IPS DF 6.9 (cell line): ENCODE results near the gene DHX57.
A peak's percentile ranks its signal among the peaks of the same experiment; 100 is the strongest.

ENCODE experiments used
- DNase-seq: peaks from one replicate; pipeline ENCODE4 v3.0.0-alpha.2; 2013; ENCODE audit warnings: low read depth, low spot score
- H3K27ac ChIP-seq: one replicate; pipeline ENCODE4 v1.5.1; 2013; ENCODE audit warnings: low read length, control low read depth
- H3K27me3 ChIP-seq: 2 replicates; pipeline ENCODE4 v1.6.1; 2013; ENCODE audit warnings: mild to moderate bottlenecking, low read length; ENCODE audit not compliant: control insufficient read depth, insufficient read depth
- H3K36me3 ChIP-seq: 2 replicates; pipeline ENCODE4 v1.6.1; 2013; ENCODE audit warnings: low read length; ENCODE audit not compliant: control insufficient read depth, insufficient read depth
- H3K4me1 ChIP-seq: 2 replicates; pipeline ENCODE4 v1.6.1; 2013; ENCODE audit warnings: low read length; ENCODE audit not compliant: control insufficient read depth, insufficient read depth
- H3K4me3 ChIP-seq: 2 replicates; pipeline ENCODE4 v1.5.1; 2013; ENCODE audit warnings: mild to moderate bottlenecking, low read length
- H3K9me3 ChIP-seq: 2 replicates; pipeline ENCODE4 v1.6.1; 2013; ENCODE audit warnings: low read length, inconsistent platforms; ENCODE audit not compliant: control insufficient read depth, insufficient read depth
- WGBS: extraction: QIAGEN DNeasy Blood & Tissue Kit; methylation state at CpG from one replicate; pipeline ENCODE4 v1.1.7; 2013; ENCODE audit warnings: mixed read lengths, missing lambda C conversion rate; ENCODE audit not compliant: insufficient read length, insufficient coverage; 5-methylcytosine and 5-hydroxymethylcytosine counted together

DHX57 gene

GRCh38 chr2:38900726-38901125 lies 25.0 kb upstream of the DHX57 start:
- DNase-seq = no peak
- no CpG with 5 or more reads among the region's 1 CpG for WGBS
- H3K9me3 ChIP-seq = no peaks in the 10 kb centered on the region
- no peaks in the 10 kb centered on the region for H3K4me1 ChIP-seq
- no peak overlapping the region for H3K27ac ChIP-seq
- no peak overlapping the region for H3K4me3 ChIP-seq
- H3K27me3 ChIP-seq = no peaks in the 10 kb centered on the region
- H3K36me3 ChIP-seq = no peaks in the 10 kb centered on the region

DNA sequence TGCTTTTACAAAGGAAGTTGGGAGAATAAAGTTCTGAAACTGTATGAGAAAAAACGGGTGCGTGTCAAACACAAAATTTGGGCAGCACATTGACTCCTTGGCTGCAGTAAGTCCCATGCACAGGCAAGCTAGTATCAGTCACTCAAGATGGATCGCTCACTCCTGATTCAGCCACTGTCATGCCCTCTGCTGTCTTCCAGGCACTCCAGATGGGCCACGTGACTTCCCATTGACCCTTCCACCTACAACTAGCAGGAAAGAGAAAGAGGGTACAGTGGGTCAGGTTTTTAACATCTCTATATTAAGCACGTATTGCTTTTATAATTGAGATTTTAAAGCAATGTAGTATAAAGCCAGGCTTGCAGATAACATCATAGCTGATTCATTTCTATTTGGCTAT lies 22.5 kb upstream of the DHX57 start:
- Histone ChIP-seq H3K36me3 (no peaks in the 10 kb centered on the region), H3K9me3 (no peaks in the 10 kb centered on the region), H3K27ac (no peak overlapping the region), H3K4me1 (no peaks in the 10 kb centered on the region), H3K4me3 (no peak overlapping the region), H3K27me3 (no peaks in the 10 kb centered on the region)
- whole genome bisulfite sequencing = no CpG with 5 or more reads among the region's 5 CpGs
- no peak for DNase-seq

GRCh38 chr2:38892819-38893218 lies 17.1 kb upstream of the DHX57 start:
- Histone ChIP-seq H3K27ac (no peak overlapping the region), H3K4me1 (no peaks in the 10 kb centered on the region), H3K36me3 (no peaks in the 10 kb centered on the region), H3K4me3 (no peak overlapping the region), H3K9me3 (no peaks in the 10 kb centered on the region), H3K27me3 (no peaks in the 10 kb centered on the region)
- no peak for DNase-seq

DNA sequence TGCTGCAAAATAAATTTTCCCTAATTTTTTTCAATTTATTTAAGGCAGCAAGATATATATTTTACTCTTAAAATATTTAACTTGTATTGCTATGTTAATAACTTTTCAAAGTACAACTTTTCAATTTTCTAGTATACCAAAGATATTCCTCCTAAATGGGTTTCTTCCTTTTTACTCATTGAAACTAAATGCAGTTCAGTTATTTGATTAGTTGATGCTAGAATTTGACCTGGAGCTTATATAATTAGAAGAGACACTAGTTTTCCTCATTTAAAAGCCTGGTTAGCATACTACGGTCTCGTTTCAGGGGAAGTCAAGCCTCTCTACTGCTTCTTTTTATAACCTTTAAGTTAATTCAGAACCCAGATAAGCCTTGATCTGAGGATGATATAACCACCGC lies 13.8 kb upstream of the DHX57 start, which contains the start of gene ARHGEF33:
TSS of gene ARHGEF33 (plus strand) at position 301 of the 400 bp plus-strand sequence. CDS start 29,573 bp downstream, outside the sequence.
- no CpG with 5 or more reads among the region's 3 CpGs for WGBS
- Histone ChIP-seq H3K27me3 (no peaks in the 10 kb centered on the region), H3K4me3 (no peak within 1 kb of the TSS), H3K9me3 (no peaks in the 10 kb centered on the region), H3K27ac (no peak within 1 kb of the TSS), H3K36me3 (no peaks in the 10 kb centered on the region), H3K4me1 (no peaks in the 10 kb centered on the region)
- DNase-seq = no peak

GRCh38 chr2:38889045-38889444 lies 13.3 kb upstream of the DHX57 start:
- no peaks in the 10 kb centered on the region for H3K27me3 ChIP-seq
- no peak for DNase-seq
- H3K27ac ChIP-seq = no peak overlapping the region
- H3K36me3 ChIP-seq = no peaks in the 10 kb centered on the region
- H3K9me3 ChIP-seq = no peaks in the 10 kb centered on the region
- no peak overlapping the region for H3K4me3 ChIP-seq
- no peaks in the 10 kb centered on the region for H3K4me1 ChIP-seq

GRCh38 chr2:38887902-38888554 lies 12.3 kb upstream of the DHX57 start:
- no CpG with 5 or more reads among the region's 1 CpG for WGBS
- no peak overlapping the region for H3K4me3 ChIP-seq

GRCh38 chr2:38887347-38887746 lies 11.6 kb upstream of the DHX57 start:
- Histone ChIP-seq H3K4me1 (no peaks in the 10 kb centered on the region), H3K27ac (no peak overlapping the region), H3K27me3 (no peaks in the 10 kb centered on the region), H3K4me3 (no peak overlapping the region), H3K9me3 (no peaks in the 10 kb centered on the region), H3K36me3 (no peaks in the 10 kb centered on the region)
- DNase-seq = no peak
- no CpG with 5 or more reads among the region's 4 CpGs for WGBS

More at GRCh38 chr2:38887902-38888554, 12.3 kb upstream of the DHX57 start:
- Histone ChIP-seq H3K27ac (no peak overlapping the region), H3K9me3 (no peaks in the 10 kb centered on the region), H3K27me3 (no peaks in the 10 kb centered on the region), H3K36me3 (no peaks in the 10 kb centered on the region), H3K4me1 (no peaks in the 10 kb centered on the region)
- no peak for DNase-seq

DNA sequence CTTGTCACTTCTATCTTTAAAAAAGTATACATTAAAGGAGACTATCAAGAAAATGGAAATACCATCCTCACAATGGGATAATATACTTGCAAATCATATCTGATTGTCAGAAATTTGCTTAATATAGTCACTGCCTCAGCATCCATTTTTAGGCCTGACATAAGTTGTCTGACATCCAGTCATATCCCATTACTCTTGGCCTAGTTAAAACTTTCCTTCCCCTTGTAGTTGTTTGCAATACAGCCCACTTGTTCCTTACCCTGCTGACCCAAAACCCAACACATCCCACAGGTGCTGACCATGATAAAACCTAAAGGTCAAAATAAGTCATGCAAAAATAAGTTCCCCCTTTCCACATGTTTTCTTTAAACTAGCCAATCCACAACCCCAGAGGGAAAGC lies 10.3 kb upstream of the DHX57 start:
- Histone ChIP-seq H3K9me3 (no peaks in the 10 kb centered on the region), H3K36me3 (no peaks in the 10 kb centered on the region), H3K27me3 (no peaks in the 10 kb centered on the region), H3K4me1 (no peaks in the 10 kb centered on the region), H3K4me3 (no peak overlapping the region), H3K27ac (no peak overlapping the region)
- DNase-seq = no peak

GRCh38 chr2:38876407-38876806 lies 673 bp upstream of the DHX57 start:
- no peaks in the 10 kb centered on the region; the same call in 1 of the 2 replicates for H3K4me1 ChIP-seq
- H3K4me3 ChIP-seq = peak overlapping the region; percentile 82; the same call in 1 of the 2 replicates
- no CpG with 5 or more reads among the region's 10 CpGs for WGBS
- no peaks in the 10 kb centered on the region for H3K9me3 ChIP-seq
- H3K27ac ChIP-seq = no peak overlapping the region
- H3K36me3 ChIP-seq = no peaks in the 10 kb centered on the region
- no peak for DNase-seq
- H3K27me3 ChIP-seq = no peaks in the 10 kb centered on the region

DNA sequence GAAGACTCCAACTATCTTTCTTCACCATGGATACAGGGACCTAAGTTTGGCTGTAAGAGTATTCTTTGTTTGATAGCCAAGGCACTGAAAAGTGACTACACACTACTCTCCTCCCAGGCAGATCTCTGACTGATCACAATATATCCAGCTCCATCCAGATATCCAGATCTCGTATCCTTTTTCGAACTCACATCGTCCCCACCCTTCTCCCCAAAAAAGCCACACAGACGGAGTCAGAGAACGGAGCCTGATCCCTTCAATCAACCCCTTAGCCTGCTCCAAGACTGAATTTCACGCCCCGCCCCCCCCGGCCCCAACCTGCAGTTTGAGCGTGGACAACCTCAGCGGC lies 533 bp downstream of the DHX57 start:
- no peaks in the 10 kb centered on the region for H3K9me3 ChIP-seq
- no CpG with 5 or more reads among the region's 10 CpGs for WGBS
- H3K27me3 ChIP-seq = no peaks in the 10 kb centered on the region
- H3K4me1 ChIP-seq = no peaks in the 10 kb centered on the region; the same call in 1 of the 2 replicates
- no peak overlapping the region for H3K27ac ChIP-seq
- H3K36me3 ChIP-seq = no peaks in the 10 kb centered on the region
- no peak for DNase-seq
- peak overlapping the region; percentile 82 for H3K4me3 ChIP-seq

- no CpG with 5 or more reads among the region's 5 CpGs for WGBS
- H3K9me3 ChIP-seq = no peaks in the 10 kb centered on the region
- no peaks in the 10 kb centered on the region for H3K27me3 ChIP-seq
- H3K36me3 ChIP-seq = no peaks in the 10 kb centered on the region
- H3K4me3 ChIP-seq = no peak overlapping the region
- DNase-seq = no peak
- no peaks in the 10 kb centered on the region; the same call in 1 of the 2 replicates for H3K4me1 ChIP-seq
- no peak overlapping the region for H3K27ac ChIP-seq
Observed at GRCh38 chr2:38873763-38874162, 2.0 kb downstream of the DHX57 start.
